Endothelial cell (in vitro differentiated cells): ENCODE data around the gene SLCO3A1. TPM values are rescaled to one million over a fixed set of nuclear protein-coding genes. Genes with fewer than 3 reads are reported as not detected.

ENCODE experiments used
- DNase-seq: peaks from one replicate; pipeline ENCODE4 v3.0.0; 2021; ENCODE audit warnings: low spot score
- H3K27ac Mint-ChIP-seq: one replicate; pipeline ENCODE4 v1.8.0; 2021; ENCODE audit warnings: mixed read lengths, inconsistent platforms; ENCODE audit not compliant: unreplicated experiment
- H3K27me3 Mint-ChIP-seq: one replicate; pipeline ENCODE4 v1.8.0; 2021; ENCODE audit warnings: mild to moderate bottlenecking, moderate library complexity, mixed read lengths, inconsistent platforms; ENCODE audit not compliant: unreplicated experiment
- H3K36me3 Mint-ChIP-seq: one replicate; pipeline ENCODE4 v1.8.0; 2021; ENCODE audit warnings: mild to moderate bottlenecking, low read depth, mixed read lengths, inconsistent platforms; ENCODE audit not compliant: unreplicated experiment
- H3K4me1 Mint-ChIP-seq: one replicate; pipeline ENCODE4 v1.8.0; 2021; ENCODE audit warnings: mild to moderate bottlenecking, mixed read lengths, inconsistent platforms; ENCODE audit not compliant: unreplicated experiment
- H3K4me3 Mint-ChIP-seq: one replicate; pipeline ENCODE4 v1.8.0; 2021; ENCODE audit warnings: mild to moderate bottlenecking, mixed read lengths, inconsistent platforms; ENCODE audit not compliant: unreplicated experiment
- H3K9me3 Mint-ChIP-seq: one replicate; pipeline ENCODE4 v1.8.0; 2021; ENCODE audit warnings: mixed read lengths, inconsistent platforms; ENCODE audit not compliant: unreplicated experiment
- total RNA-seq: library from RNA; stranded (reverse); fragmentation: NEBNext Ultra II Directional; extraction: Animal tissue kit (Norgen Biotek cat#: 25700); gene quantifications from one replicate; pipeline ENCODE4 v1.2.1, GENCODE V29; 2021; ENCODE audit not compliant: unreplicated experiment
- TF ChIP-seq, protein P1 (sequence below): fragments of 200-600 bp; sonication (generic); IDR thresholded peaks from one replicate; pipeline ENCODE4 v1.5.0; 2021; ENCODE audit warnings: antibody characterized with exemption; ENCODE audit not compliant: unreplicated experiment

Gene SLCO3A1
- total RNA-seq, 1 donor from 2014 or later = 30.9 TPM

DNA sequence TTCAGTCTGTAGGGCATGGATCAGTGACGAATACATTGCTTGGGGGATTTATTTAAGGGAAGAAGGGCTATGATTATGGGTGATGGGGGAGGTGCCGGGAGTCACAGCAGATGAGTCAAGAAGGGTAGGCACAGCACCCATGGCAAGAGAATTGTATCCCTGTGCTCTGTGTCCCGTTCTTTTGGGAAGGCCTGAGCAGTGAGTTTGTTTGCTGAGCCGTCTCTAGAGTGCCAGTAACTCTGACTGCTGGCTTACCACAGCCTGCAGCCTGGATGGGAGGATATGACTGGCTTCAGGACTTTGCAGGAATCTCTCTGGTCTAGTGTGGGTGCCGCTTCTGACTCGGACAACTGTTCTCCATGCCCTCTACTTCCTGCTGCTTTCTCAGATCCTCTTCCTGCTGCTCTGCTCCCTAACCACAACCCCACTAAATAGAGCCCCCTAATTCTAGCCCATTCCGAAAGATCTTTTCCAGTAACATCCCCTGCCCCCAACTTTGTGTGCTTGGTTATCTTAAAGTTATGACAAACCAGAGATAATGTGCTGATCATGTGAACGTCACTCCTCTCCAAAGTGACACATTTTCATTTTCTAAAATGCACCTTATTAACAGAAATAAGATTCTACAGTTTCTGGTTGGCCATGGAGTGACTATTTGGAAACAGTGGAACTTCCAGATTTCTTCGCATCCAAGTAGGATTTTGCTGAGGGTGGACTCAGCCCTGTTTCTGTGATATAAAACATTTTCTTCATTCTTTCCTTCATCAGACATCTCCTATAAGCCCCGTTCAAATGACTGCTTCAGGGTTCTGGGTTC lies 239.0 kb downstream of the SLCO3A1 start:
- TF ChIP-seq, protein P1, sequence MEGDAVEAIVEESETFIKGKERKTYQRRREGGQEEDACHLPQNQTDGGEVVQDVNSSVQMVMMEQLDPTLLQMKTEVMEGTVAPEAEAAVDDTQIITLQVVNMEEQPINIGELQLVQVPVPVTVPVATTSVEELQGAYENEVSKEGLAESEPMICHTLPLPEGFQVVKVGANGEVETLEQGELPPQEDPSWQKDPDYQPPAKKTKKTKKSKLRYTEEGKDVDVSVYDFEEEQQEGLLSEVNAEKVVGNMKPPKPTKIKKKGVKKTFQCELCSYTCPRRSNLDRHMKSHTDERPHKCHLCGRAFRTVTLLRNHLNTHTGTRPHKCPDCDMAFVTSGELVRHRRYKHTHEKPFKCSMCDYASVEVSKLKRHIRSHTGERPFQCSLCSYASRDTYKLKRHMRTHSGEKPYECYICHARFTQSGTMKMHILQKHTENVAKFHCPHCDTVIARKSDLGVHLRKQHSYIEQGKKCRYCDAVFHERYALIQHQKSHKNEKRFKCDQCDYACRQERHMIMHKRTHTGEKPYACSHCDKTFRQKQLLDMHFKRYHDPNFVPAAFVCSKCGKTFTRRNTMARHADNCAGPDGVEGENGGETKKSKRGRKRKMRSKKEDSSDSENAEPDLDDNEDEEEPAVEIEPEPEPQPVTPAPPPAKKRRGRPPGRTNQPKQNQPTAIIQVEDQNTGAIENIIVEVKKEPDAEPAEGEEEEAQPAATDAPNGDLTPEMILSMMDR = no peak
- peaks cover 8% of the 10 kb centered on the region for H3K4me1 Mint-ChIP-seq
- H3K9me3 Mint-ChIP-seq = no peaks in the 10 kb centered on the region
- no peak for DNase-seq
- no peaks in the 10 kb centered on the region for H3K27me3 Mint-ChIP-seq
- H3K36me3 Mint-ChIP-seq = no peaks in the 10 kb centered on the region
- H3K4me3 Mint-ChIP-seq = no peak overlapping the region
- no peak overlapping the region for H3K27ac Mint-ChIP-seq

DNA sequence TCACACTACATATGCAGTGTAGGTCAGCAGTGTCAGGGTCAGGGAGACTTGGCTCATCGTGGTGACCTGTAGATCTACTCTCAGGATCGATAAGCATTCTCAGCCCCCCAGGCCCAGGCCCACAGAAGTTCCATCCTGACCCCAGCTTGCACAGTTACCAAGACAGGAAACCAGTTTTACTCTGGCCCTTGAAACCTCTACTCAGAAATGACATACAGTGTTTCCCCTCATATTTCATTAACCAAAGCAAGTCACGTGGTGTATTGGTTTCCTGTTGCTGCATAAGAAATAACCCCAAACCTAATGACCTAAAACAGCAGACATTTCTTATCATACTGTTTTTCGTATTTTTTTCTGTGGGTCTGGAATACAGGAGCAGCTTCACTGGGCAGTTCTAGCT lies 242.2 kb downstream of the SLCO3A1 start:
- H3K9me3 Mint-ChIP-seq = no peaks in the 10 kb centered on the region
- TF ChIP-seq, protein P1 = no peak
- no peaks in the 10 kb centered on the region for H3K27me3 Mint-ChIP-seq
- H3K4me3 Mint-ChIP-seq = no peak overlapping the region
- peaks cover 8% of the 10 kb centered on the region for H3K4me1 Mint-ChIP-seq
- H3K36me3 Mint-ChIP-seq = peaks cover 3% of the 10 kb centered on the region
- H3K27ac Mint-ChIP-seq = no peak overlapping the region
- DNase-seq = no peak

DNA sequence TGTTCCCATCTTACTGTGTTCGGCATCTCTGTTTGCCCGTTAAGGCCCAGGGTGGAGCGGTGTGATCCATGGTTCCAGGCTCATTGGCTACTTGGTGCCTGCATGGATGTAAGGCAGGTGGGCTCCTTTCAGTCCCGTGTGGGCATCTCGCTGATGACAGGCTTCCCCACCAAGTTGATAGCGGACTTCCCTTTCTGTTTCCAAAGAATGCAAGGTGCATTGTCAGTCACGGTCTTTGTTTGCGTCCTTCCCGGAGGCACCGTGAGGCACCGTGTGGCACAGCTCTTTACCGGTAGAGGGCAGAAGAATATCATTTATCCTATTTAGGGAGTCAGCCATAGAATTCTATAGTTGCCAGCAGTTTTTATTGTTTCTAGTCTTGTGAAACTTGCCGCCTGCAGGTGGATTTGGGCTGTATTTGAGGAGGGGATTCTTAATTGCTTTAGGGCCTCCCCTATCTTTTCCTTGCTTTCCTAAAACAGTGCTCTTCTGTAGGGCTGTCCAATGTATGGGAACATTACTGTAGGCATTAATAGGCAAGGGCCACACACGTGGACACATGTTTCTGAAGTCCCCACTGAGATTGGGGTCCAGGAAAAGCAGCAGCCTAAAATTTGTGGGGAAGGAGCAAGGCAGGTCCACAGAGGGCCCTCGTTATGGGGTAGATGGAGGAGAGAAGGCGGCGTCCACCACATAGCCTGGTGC lies 244.1 kb downstream of the SLCO3A1 start:
- no peaks in the 10 kb centered on the region for H3K27me3 Mint-ChIP-seq
- peak; percentile 73 for DNase-seq
- H3K36me3 Mint-ChIP-seq = peaks cover 3% of the 10 kb centered on the region
- no peak overlapping the region for H3K4me3 Mint-ChIP-seq
- TF ChIP-seq, protein P1 = peak; percentile 80
- H3K27ac Mint-ChIP-seq = no peak overlapping the region
- peaks cover 14% of the 10 kb centered on the region for H3K4me1 Mint-ChIP-seq
- H3K9me3 Mint-ChIP-seq = no peaks in the 10 kb centered on the region

DNA sequence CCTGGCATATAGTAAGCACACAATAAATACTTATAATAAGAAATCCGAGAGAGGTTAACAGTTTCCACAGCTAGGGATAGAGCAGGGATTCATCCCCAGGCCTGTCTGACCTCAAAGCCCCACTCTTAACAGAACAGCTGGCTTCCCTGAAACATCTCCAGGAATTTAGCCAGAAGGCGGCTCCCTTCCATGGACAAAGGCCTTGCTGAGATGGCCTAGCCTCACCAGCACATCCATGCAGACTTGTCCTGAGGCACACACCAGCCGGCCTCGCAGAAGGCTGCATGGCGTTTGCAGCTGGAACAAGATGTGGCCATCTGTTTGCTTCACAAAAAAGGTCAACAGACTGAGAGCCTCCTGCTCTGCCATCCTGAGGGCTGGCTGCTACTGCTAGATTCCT lies 245.4 kb downstream of the SLCO3A1 start:
- no peak overlapping the region for H3K4me3 Mint-ChIP-seq
- no peak for DNase-seq
- H3K36me3 Mint-ChIP-seq = peaks cover 3% of the 10 kb centered on the region
- no peaks in the 10 kb centered on the region for H3K9me3 Mint-ChIP-seq
- no peaks in the 10 kb centered on the region for H3K27me3 Mint-ChIP-seq
- TF ChIP-seq, protein P1 = no peak
- H3K27ac Mint-ChIP-seq = no peak overlapping the region
- H3K4me1 Mint-ChIP-seq = peaks cover 12% of the 10 kb centered on the region

DNA sequence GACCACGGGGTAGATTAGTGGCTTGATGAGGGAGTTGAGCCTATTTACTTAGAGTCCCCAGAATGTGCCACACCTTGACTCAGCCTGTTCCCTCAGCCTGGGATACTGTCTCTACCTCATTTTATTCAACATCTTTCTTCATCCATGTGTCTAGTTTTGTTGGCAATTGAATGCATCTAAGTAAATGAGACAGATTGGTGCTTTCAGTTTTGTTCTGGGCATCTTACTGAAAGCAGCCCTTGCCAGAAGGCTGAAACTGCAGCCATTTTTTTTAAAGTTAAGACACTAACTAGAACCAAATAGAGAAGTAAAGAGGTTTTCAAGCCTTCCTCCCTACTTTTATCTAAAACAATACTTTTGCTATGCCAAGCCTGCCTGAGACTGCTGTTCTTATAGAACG lies 246.8 kb downstream of the SLCO3A1 start:
- TF ChIP-seq, protein P1 = no peak
- no peak overlapping the region for H3K4me3 Mint-ChIP-seq
- peaks cover 3% of the 10 kb centered on the region for H3K36me3 Mint-ChIP-seq
- H3K9me3 Mint-ChIP-seq = no peaks in the 10 kb centered on the region
- H3K27me3 Mint-ChIP-seq = no peaks in the 10 kb centered on the region
- H3K4me1 Mint-ChIP-seq = peaks cover 12% of the 10 kb centered on the region
- no peak for DNase-seq
- no peak overlapping the region for H3K27ac Mint-ChIP-seq
